Raji (cell line): Measurements from ENCODE around the gene DENND2A.

ENCODE experiments used
- POLR2A ChIP-seq: IDR thresholded peaks from 2 replicates; pipeline ENCODE4 v1.6.1; 2011; ENCODE audit warnings: low read depth, low read length, control low read depth; ENCODE audit not compliant: insufficient read depth

Gene DENND2A

GRCh38 chr7:140533394-140533872 lies 107.2 kb downstream of the DENND2A start:
- TF ChIP-seq POLR2A: no peak

- TF ChIP-seq POLR2A: no peak
Measured at GRCh38 chr7:140526787-140527664, 113.6 kb downstream of the DENND2A start.

GRCh38 chr7:140526214-140526613 lies 114.4 kb downstream of the DENND2A start:
- TF ChIP-seq POLR2A: no peak

- TF ChIP-seq POLR2A: no peak
Measured at GRCh38 chr7:140525743-140526142, 114.9 kb downstream of the DENND2A start.

- TF ChIP-seq POLR2A: no peak
Measured at GRCh38 chr7:140521421-140521820, 119.2 kb downstream of the DENND2A start.

GRCh38 chr7:140519007-140519399 lies 121.6 kb downstream of the DENND2A start:
- TF ChIP-seq POLR2A: no peak

- TF ChIP-seq POLR2A: no peak
Measured at GRCh38 chr7:140518370-140519006, 122.1 kb downstream of the DENND2A start.

GRCh38 chr7:140517546-140518369 lies 122.9 kb downstream of the DENND2A start:
- no peak for TF ChIP-seq POLR2A

GRCh38 chr7:140512317-140513000 lies 128.2 kb downstream of the DENND2A start:
- TF ChIP-seq POLR2A: no peak

- no peak for TF ChIP-seq POLR2A
Measured at GRCh38 chr7:140509789-140510188, 130.8 kb downstream of the DENND2A start.

GRCh38 chr7:140506788-140507464 lies 133.7 kb downstream of the DENND2A start:
- no peak for TF ChIP-seq POLR2A

- TF ChIP-seq POLR2A: no peak
Measured at GRCh38 chr7:140501966-140502365, 138.6 kb downstream of the DENND2A start.

GRCh38 chr7:140497241-140497769 lies 143.3 kb downstream of the DENND2A start:
- no peak for TF ChIP-seq POLR2A

- no peak for TF ChIP-seq POLR2A
Measured at GRCh38 chr7:140495514-140496097, 145.0 kb downstream of the DENND2A start.
